ENCODE data around the gene STAP1. TPM values are rescaled to one million over a fixed set of nuclear protein-coding genes. Genes with fewer than 3 reads are reported as not detected.

The STAP1 gene
- total RNA-seq (2014; rRNA removed; shearing (Covaris generic)) = not detected in 2 replicates
- not detected in 2 replicates for polyA plus RNA-seq (2016; fragmentation: Nextera tagmentation; extraction: Ambion mirVana)
- long read RNA-seq = 0 reads

- no peaks in the 10 kb centered on the region for H3K27me3 ChIP-seq (ENCODE audit: insufficient read depth)
- H3F3A ChIP-seq (replicated peaks; ENCODE audit: low read depth) = no peaks in the 10 kb centered on the region
- H2AFZ ChIP-seq = no peak within 1 kb of the TSS
- no peaks in the 10 kb centered on the region for H3K9me3 Mint-ChIP-seq
- H3K4me1 ChIP-seq (ENCODE audit: insufficient read depth) = no peaks in the 10 kb centered on the region; the same call in 1 of the 2 replicates
- no peak within 1 kb of the TSS for H3K27ac Mint-ChIP-seq
- H3K36me3 ChIP-seq (ENCODE audit: insufficient read depth) = no peaks in the 10 kb centered on the region
- no peak for TF ChIP-seq POLR2AphosphoS5 (IDR thresholded peaks at IDR 0.05; ENCODE audit: low read depth)
- no peak for TF ChIP-seq ZNF114 (CRISPR knock-in tag; IDR thresholded peaks at IDR 0.05)
- no peak for TF ChIP-seq CREB1 (CRISPR knock-in tag; IDR thresholded peaks at IDR 0.05; ENCODE audit: low read depth)
- TF ChIP-seq NANOG (IDR thresholded peaks at IDR 0.05; ENCODE audit: borderline replicate concordance) = no peak
- no peak for TF ChIP-seq EZH2phosphoT487 (IDR thresholded peaks at IDR 0.05; ENCODE audit: unreplicated experiment)
- no peak for TF ChIP-seq EZH2 (IDR thresholded peaks at IDR 0.05; ENCODE audit: low read depth, unreplicated experiment)
- TF ChIP-seq, protein P1, sequence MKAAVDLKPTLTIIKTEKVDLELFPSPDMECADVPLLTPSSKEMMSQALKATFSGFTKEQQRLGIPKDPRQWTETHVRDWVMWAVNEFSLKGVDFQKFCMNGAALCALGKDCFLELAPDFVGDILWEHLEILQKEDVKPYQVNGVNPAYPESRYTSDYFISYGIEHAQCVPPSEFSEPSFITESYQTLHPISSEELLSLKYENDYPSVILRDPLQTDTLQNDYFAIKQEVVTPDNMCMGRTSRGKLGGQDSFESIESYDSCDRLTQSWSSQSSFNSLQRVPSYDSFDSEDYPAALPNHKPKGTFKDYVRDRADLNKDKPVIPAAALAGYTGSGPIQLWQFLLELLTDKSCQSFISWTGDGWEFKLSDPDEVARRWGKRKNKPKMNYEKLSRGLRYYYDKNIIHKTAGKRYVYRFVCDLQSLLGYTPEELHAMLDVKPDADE (IDR thresholded peaks at IDR 0.05) = no peak
- TF ChIP-seq STAT1 (IDR thresholded peaks at IDR 0.05; ENCODE audit: unreplicated experiment) = no peak
- TF ChIP-seq ZNF462 (CRISPR knock-in tag; IDR thresholded peaks at IDR 0.05) = no peak
- TF ChIP-seq, protein P2, sequence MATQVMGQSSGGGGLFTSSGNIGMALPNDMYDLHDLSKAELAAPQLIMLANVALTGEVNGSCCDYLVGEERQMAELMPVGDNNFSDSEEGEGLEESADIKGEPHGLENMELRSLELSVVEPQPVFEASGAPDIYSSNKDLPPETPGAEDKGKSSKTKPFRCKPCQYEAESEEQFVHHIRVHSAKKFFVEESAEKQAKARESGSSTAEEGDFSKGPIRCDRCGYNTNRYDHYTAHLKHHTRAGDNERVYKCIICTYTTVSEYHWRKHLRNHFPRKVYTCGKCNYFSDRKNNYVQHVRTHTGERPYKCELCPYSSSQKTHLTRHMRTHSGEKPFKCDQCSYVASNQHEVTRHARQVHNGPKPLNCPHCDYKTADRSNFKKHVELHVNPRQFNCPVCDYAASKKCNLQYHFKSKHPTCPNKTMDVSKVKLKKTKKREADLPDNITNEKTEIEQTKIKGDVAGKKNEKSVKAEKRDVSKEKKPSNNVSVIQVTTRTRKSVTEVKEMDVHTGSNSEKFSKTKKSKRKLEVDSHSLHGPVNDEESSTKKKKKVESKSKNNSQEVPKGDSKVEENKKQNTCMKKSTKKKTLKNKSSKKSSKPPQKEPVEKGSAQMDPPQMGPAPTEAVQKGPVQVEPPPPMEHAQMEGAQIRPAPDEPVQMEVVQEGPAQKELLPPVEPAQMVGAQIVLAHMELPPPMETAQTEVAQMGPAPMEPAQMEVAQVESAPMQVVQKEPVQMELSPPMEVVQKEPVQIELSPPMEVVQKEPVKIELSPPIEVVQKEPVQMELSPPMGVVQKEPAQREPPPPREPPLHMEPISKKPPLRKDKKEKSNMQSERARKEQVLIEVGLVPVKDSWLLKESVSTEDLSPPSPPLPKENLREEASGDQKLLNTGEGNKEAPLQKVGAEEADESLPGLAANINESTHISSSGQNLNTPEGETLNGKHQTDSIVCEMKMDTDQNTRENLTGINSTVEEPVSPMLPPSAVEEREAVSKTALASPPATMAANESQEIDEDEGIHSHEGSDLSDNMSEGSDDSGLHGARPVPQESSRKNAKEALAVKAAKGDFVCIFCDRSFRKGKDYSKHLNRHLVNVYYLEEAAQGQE (IDR thresholded peaks at IDR 0.05; ENCODE audit: unreplicated experiment) = no peak
- H3K4me2 ChIP-seq = no peak within 1 kb of the TSS
- no peak within 1 kb of the TSS for H3K4me3 Mint-ChIP-seq
- no peak within 1 kb of the TSS for H3K4me3 ChIP-seq
- H3K9me2 ChIP-seq (ENCODE audit: insufficient read depth) = no peaks in the 10 kb centered on the region
- H3K36me3 Mint-ChIP-seq (ENCODE audit: low read depth) = no peaks in the 10 kb centered on the region
- no peaks in the 10 kb centered on the region for H4K20me1 ChIP-seq (replicated peaks; ENCODE audit: insufficient read depth)
- ATAC-seq (no peak), DNase-seq (ENCODE audit: low spot score) (no peak)
- no peak within 1 kb of the TSS for H3K27ac ChIP-seq (ENCODE audit: low read depth)
- H3K4me1 Mint-ChIP-seq = peaks cover 5% of the 10 kb centered on the region
- H3K79me2 ChIP-seq (replicated peaks; ENCODE audit: insufficient read depth) = no peaks in the 10 kb centered on the region
- peaks cover 3% of the 10 kb centered on the region for H3K27me3 Mint-ChIP-seq (ENCODE audit: insufficient read depth, low read depth, poor library complexity)
Observed at GRCh38 chr4:67558493-67558892, at the start of gene STAP1. Gene STAP1 (plus strand): TSS chr4:67558727. CDS start chr4:67558810, 83 bp downstream.
